GM21723 (cell line): ENCODE measurements around the gene SYCP2.

ENCODE experiments used
- ATAC-seq: cut with Tn5 transposase; IDR thresholded peaks from one replicate; pipeline ENCODE4 v1.9.1; 2021; ENCODE audit warnings: mild to moderate bottlenecking, moderate library complexity; ENCODE audit not compliant: unreplicated experiment

The SYCP2 gene

DNA sequence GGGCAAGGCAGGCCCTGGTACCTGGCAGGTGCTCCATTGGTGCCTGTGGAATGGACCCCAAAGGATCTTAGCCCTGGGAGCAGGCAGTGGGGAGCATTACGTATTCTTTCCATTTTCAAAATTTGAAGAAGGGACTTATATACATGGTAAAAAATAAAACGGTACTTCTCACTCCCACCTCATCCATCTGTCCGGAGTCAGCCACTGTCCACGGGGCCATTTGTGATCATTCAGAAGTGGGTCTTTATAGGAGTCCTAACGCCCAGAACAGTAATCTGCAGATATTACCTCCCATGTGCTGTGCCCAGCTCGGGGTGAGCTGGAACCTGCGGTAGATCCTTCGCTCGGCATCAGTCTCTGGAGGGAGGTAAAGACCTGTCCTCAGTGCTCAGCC lies 110.4 kb downstream of the SYCP2 start:
- no peak for ATAC-seq

DNA sequence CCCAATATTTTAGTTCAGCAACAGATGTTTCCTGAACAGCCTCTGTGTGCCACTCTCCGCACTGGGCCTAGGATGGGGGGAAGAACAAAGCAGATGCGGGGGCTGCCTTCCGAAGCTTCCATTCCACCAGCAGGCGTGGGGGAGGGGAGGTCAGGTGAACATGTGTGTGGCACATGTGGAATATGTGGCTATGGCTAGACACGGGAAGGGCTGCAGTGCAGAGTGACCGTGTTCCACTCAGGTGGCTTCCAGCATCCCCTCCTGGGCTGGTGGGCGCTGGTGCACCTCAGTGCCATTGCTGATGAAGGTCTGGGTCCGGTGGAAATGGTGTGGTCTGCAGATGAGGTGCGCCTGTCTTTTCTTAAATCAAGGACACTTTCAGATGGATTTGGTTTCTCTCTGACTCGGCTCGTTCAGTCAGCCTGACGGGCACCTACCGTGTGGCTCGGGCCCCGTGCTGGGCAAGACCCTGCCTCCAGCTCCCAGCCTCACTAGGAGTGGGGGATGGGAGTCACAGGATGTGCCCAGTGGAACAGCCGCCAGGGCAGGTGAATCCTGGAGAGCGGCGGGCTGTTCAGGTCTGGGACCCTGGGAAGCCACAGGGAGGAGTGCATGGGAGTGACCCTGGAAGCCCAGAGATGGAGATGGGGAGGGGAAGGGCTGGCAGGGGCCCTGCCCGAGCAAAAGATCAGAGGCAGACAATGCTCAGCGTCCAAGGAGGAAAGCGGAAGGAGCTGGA lies 111.0 kb downstream of the SYCP2 start:
- ATAC-seq, result no peak

DNA sequence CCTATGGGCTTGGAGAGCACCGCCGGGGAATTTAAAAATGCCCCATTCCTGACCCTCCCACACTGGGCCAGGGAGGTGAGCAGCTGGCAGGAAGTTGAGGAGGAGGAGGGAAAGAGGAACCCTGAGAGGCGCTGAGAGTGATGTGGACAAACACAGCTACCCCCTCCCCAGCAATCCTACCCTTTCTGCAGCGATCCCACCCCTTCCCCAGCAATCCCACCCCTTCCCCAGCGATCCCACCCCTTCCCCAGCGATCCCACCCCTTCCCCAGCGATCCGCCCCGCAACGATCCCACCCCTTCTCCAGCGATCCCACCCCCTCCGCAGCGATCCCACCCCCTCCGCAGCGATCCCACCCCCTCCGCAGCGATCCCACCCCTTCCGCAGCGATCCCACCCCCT lies 111.6 kb downstream of the SYCP2 start:
- no peak for ATAC-seq

DNA sequence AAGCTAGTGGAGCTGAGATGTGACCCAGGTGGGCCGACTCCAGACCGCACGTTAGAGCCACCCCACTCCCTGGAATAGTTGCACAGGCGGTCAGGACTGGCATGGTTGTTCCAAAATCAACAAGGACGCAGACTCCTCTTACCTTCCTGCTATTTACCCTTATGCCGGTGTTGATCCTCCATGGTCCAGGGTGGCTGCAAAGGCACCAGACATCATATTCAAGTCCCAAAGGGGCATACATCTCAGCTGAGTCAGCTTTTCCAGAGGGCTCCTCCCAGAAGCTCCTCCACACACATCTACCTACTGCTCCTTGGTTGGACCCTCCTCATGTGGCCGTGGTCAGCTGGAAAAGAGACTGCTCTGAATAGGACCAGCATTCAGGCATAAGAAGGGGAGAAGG lies 112.2 kb downstream of the SYCP2 start:
- ATAC-seq, result no peak

DNA sequence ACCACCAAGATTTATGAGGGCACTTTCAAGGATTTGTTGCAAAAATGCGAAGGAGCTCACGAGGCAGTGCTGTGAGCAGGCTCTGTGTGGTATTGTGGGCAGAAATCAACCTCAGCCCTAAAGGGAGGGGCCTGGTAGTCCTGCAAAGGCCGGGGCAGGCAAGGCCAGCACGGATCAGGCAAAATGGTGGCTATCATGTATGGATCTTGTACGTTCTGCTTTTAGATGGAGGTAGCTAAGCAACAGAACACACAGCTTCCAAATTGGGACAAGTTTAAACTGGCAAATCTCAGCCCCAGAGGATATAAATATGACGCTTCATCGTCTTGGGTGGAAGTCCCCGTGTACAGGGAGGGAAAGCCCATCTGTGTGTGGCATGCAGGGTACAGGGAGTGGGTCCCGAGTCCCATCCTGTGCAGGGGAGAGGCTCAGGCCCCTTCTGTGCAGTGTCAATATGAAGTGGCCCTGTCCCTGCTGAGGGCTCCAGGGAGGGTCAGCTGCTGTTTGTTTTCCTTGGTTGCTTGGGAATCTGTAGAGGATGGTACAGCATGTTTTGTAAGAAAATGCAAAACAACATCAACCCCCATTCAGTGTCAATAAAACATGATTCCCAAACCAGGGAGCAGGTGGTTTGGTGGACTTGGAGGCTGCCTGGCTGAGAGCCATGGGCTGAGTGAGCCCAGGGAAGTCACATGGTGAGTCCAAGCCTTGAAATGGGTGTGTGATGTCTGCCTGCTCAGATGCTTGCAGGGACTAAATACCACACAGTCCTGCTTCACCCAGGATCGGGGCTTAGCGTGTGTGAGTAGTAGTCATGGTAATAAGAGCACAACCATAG lies 113.0 kb downstream of the SYCP2 start:
- ATAC-seq, result no peak

DNA sequence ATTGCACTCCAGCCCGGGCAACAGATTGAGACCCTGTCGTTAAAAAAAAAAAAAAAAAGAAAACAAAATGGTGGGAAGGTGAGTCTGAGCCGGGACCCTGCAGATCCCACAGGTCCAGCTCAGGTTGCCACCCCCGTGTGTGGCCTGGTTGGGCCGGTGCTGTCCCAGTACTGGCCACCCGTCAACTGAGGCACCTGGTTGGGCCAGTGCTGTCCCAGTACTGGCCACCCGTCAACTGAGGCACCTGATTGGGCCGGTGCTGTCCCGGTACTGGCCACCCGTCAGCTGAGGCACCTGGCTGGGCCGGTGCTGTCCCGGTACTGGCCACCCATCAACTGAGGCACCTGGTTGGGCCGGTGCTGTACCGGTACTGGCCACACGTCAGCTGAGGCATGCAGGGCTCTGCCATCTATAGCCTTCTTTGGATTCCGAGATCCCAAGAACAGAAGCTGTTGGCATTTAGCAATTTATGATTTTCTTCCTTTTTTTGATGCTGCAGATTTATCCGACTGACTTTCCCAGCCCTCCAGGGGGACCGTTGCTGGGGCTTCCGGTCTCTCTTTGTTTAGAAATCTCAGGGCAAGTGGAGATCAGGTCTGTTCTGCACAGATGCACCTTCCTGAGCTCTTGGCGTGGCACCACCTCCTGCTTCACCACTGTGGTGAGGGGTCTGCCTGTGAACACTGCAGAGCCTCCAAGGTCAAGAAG lies 113.8 kb downstream of the SYCP2 start:
- ATAC-seq, result no peak

DNA sequence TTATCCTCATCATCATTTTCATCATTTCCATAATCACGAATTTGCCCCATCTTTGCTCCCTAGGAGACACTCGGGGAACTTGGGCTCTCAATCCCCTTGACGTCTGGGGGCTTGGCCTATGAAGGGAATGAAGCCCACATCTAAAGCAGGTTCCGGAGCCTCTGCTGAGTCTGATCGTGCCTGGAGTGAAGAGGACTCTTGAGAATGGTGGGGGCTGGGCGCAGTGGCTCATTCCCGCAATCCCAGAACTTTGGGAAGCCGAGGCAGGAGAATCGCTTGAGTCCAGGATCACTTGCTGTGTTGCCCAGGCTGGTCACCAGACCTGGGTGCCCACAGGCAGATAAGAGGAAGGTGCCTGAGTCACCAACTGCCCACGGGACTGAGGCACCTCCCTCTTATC lies 114.5 kb downstream of the SYCP2 start:
- ATAC-seq, result no peak

DNA sequence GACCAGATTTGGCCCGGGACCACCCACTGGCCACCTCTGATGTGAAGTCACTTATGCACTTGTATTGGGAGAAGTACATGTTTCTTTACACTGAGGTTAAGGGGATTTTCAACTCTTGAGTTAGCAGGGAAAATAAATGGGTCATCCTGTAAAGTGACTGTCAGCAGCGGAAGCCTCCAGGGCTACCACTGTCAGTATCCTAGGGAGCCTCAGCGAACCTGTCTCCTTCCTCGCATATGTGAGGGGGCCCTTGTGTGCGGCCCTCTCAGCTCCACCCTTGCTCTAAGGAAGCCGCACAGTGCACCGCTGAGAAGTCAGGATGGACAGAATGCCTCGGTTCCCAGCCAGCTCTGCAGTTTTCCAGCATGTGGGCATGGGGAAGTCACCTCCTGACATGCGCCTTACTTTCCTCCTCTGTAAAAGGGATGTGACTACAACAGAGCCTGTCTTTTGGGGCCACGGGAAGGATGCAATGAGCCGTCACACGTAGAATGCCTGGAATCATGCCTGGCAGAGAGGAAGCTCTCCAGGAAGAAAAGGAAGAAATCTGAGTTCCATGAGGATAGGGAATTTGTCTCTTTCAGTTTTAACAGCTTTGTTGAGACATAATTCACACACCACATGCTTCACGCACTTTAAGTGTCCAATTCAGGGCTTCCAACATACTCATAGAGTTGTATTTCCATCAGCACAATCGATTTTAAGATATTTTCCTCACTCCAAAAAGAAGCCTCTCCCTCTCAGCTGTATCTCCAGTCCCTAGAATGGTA lies 115.4 kb downstream of the SYCP2 start:
- ATAC-seq, result no peak

DNA sequence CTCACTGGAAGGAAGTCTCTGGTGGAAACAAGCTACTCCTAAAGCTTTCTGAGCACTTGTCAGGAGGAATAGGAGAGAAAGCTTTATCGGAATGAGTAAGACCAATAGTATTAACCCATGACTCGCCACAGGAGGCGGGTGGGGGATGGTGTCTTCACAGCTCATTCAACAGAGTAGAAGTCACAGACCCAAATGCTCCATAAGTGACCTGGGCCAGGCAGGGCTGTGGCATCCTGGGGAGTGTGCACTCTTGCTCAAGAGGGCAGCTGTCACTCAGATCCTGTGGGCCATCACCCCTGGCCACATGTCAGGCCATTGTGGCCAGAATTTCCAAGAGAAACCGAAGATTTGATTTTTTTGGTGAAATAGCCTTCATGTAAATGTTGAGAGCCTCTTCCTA lies 116.0 kb downstream of the SYCP2 start:
- no peak for ATAC-seq

DNA sequence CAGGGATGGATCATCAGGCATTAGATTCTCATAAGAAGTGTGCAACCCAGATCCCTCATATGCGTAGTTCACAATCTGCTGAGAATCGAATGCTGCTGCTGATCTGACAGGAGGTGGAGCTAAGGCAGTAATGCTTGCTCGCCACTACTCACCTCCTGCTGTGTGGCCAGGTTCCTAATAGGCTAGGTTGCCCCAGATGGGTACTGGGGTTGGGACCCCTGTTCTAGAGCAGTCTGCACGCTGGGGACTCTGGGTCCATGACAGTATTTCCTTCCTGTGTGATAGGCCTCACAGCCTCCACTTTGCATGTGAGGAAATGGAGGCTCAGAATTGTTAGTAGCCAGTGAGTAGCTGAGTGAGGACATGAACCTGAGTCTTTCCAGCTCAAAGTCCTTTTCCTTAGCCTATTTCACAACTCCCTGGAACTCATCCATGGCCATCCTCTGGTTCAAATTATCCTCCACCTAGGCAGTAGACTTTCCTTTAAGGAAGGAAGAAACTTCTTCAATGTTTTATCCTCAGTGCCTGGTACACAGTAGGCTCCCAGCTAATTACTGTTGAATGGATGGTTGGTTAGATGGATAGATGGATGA lies 117.2 kb downstream of the SYCP2 start:
- ATAC-seq, result no peak

DNA sequence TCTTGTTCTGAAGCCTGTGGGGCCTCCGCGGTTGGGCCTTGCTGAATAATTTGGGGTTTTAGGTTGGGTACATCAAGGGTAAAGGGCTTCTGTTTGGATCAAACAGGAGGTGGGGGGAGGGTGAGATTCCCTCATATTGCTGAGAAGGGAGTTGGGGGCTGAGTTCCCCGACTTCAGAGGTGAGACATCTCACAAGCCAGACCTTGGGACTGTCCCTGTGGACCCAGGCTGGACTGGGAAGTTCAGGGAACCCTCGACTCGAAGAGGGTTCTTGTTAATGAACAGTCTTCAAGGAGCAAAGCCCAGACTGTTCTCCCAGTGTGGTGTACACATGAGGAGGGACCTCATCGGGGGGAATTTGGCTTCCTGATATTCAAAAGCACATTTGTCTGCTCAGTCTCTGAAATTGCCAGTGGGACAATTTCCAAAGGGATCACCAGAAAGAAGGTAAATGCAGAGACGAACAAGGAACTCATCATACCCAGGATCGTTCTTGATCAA lies 118.5 kb downstream of the SYCP2 start:
- no peak for ATAC-seq

DNA sequence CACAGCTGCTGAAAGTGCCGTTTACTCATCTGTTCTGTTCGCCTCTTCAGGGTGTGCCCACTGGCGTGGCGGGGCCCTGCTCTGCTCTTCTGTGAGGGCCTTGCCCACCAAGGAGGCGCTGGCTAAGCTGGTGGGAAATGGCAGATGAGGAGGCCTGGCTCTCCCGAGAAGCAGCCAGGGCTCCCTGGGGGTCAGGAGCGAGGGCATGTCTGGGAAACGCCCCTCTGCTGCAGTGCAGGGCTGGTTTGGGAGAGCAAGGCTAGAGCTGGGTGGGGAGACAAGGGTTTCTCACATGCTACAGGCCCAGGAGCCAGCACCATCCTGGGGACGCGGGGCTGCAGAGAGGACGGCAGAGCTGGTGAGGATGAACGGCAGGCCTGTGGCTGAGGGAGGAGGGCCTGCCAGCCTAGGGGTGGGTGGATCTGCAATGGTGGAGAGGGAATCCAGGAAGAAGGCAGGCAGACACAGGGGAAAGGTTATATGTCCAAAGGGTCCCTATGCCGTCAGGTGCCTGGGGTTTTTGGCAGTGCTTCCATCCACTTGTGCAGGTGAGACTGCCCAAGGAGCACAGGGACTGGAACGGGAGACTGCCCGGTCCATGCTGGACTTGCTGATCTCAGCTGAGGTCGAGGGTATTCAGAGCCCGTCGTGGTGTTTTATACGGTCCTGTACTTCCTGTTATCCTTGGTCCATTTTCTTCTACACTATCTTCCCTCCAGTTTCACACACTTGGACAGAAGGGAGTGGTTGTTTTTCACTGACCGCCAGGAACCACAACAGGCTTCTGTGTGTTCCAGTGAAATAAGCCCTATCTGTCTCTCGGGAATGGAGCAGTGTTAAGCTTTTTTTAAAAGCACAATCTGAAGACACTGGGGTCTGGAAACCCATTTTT lies 119.2 kb downstream of the SYCP2 start:
- no peak for ATAC-seq
